CD4-positive, alpha-beta T cell treated with Interferon alpha-2 for 1 hour (primary cell): ENCODE measurements around the gene AP1B1.
"Not testable (repeated sequence)": the region's sequence is repeated elsewhere in the genome, so short reads cannot be mapped to it uniquely, and the experiment has no call there.

Source experiments
- DNase-seq, 2 donors: peaks; one replicate each; pipeline ENCODE4 v3.0.0-alpha.2; 2020 to 2022

The AP1B1 gene

GRCh38 chr22:29346659-29347058, 41.7 kb downstream of the AP1B1 start:
- no peak for DNase-seq

GRCh38 chr22:29345932-29346331, 42.4 kb downstream of the AP1B1 start:
- DNase-seq, result no peak

- DNase-seq, result not testable (repeated sequence)
Measured at GRCh38 chr22:29344889-29345288, 43.5 kb downstream of the AP1B1 start.

- no peak for DNase-seq
Measured at GRCh38 chr22:29344137-29344536, 44.2 kb downstream of the AP1B1 start.

- no peak for DNase-seq
Measured at GRCh38 chr22:29343313-29343805, 45.0 kb downstream of the AP1B1 start.

DNA sequence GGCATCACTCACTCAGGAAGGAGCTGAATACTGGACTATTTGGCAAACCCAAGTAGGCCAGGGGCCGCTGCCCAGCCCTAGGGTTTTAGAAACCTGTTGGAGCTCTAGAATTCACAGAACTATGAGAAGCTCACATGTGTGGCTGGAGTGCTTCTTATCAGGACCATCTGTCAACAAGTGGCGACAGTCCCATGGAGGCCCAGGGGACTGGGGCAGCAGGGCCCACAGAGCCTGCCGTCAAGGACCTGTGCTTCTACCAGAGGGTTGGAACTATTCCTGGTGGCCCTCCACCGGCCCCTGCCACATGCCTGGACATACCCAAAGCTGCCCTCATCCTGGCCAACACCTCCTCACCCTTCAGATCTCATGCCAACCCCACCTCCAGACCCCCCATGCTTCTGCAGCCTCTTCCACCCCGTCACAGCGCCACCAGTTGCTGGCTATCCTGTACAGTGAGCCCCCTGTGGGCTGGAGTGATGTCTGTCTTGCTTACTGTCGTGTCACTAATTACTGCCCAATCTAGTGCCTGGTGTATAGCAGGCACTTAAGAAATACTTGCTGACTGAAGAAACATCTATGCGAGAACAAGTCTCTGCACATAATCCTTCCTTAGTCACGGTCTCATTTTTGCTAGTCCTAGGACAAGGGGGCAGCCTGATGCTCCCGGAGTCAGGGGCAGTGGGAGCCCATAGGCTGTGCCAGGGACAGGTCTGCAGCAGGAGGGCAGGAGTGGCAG, 45.6 kb downstream of the AP1B1 start:
- DNase-seq, result no peak

DNA sequence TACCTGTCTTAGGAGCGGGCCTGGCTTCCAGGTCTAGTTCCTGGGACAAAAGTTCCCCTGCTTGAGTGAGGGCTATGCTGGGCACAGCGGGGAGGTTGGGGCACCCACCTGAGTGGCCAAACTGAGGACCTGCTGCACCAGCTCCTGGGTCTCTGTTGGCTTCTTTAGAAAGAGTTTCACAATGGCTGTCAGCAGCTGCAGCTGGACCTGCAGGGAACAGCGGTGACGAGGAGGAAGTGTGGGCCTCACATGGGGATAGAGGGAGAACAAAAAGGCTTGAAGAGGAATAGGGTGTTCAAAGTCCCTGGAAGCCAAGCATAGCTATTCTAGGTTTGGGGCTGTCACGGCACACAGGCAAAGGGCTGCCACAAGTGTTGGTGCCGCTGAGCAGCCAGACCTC, 46.2 kb downstream of the AP1B1 start:
- DNase-seq, result no peak

DNA sequence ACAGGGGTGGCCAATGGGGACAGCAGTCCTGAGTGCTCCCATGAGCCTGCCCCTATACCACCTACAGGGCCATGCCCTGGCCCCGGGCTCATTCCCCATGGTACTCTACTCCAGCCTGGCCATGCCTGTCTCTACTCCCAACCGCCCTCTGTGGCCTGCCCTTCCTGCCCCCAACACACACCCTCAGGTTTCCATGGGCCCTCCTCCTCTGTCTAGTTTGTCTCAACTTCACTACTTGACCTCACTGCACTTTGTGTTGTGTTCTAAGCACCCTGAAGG, 46.6 kb downstream of the AP1B1 start:
- no peak for DNase-seq

- DNase-seq, result no peak
Measured at GRCh38 chr22:29341056-29341848, 47.1 kb downstream of the AP1B1 start.

GRCh38 chr22:29340566-29340965, 47.8 kb downstream of the AP1B1 start:
- no peak for DNase-seq

- no peak for DNase-seq
Measured at GRCh38 chr22:29339381-29340235, 48.8 kb downstream of the AP1B1 start.

DNA sequence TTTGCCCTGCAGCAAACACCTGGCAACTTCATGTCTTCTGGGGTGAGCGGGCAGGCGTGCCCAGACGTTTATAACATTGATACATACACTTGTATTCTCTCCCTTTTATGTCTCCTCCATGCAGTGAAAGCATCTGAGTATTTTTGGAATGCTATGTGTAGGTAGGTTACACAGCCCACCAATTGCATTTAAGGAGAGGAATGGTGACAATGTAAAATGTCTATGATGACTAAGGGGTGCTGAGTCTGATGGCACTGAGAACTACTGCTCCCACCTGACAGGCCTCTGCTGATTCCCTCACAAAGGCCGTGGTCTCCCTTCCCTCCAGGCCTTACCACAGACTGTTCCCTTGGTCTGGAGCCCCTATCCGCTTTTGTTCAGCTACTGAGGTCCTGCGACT, 50.0 kb downstream of the AP1B1 start:
- DNase-seq, result no peak

- no peak for DNase-seq
Measured at GRCh38 chr22:29337631-29338284, 50.6 kb downstream of the AP1B1 start.

GRCh38 chr22:29336751-29337490, 51.4 kb downstream of the AP1B1 start:
- DNase-seq, result no peak

DNA sequence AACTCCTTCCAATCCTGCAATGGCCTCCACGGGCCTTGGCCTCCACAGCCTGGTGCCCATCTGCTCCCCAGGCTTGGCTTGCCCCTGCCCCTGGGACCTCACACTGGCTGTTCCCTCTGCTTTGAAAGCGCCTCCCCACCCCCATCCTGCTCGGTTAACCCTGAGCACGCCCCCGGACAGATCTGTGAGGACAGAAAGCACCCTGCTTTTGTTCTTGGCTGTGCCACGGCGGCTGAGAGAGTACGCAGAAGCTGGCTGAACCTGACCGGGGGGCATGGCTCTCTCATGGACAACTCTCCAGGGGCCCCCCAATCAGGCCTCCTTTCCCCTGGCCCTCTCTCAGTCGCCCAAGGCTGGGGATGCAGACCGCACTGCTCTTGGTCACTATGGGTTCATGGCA, 52.7 kb downstream of the AP1B1 start:
- no peak for DNase-seq

DNA sequence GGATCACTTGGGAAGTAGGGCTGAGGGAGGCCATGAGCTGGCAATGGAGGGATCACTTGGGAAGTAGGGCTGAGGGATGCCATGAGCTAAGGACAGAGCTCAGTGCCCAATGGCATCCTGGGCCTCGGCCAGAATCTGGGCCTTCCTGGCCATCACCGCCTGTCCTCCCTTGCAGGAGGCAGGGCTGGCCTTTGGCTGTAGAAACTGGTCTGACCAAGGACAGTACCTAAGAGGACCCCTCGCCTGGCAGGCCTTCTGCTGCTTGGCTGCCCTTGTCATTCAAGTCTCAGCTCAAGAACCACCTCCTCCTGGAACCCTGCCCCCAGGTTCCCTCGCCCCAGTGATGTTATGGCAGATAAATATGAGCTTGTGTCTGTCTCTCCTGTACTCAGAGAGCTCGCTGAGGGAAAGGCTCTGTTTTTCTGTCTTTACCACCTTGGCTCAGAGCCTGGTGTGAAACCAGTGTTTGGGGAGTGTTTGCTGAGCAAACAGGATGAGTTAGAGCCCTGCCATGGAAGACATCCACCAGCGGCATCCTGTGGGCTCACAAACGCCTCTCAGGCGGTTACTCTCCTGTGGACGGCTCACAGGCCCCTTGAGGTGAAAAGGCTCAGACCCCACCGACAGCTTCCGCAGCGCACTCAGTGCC, 53.5 kb downstream of the AP1B1 start:
- no peak for DNase-seq

GRCh38 chr22:29334148-29334547, 54.2 kb downstream of the AP1B1 start:
- DNase-seq, result no peak

DNA sequence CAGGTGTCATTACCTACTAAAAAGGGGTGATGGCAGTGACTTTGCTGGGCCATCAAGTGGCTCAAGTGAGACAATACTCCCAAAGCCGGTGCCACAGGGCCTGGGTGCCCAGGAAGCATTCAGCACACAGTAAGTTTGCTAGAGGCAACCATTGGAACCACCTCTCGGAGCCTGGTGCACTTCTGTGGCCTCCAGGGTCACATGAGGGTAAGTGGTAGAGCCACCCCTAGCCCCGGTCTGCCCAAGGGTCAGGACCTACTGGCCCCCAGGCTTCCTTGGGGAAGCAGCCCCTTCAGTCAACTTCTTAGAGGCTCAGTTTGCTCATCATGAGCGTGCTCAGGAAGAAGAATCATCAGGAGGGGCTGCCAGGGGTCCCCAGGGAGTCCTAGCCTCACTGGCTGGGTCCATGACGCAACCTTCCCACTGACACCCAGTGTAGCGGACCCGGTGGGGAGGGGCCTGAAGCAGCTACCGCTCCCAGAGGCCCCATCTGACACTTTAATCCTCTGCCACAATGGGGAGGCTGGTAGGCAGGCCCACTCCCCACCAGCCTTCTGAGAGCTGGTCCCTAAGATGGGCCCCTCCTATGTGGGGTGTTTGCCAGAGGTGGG, 55.4 kb downstream of the AP1B1 start:
- no peak for DNase-seq

DNA sequence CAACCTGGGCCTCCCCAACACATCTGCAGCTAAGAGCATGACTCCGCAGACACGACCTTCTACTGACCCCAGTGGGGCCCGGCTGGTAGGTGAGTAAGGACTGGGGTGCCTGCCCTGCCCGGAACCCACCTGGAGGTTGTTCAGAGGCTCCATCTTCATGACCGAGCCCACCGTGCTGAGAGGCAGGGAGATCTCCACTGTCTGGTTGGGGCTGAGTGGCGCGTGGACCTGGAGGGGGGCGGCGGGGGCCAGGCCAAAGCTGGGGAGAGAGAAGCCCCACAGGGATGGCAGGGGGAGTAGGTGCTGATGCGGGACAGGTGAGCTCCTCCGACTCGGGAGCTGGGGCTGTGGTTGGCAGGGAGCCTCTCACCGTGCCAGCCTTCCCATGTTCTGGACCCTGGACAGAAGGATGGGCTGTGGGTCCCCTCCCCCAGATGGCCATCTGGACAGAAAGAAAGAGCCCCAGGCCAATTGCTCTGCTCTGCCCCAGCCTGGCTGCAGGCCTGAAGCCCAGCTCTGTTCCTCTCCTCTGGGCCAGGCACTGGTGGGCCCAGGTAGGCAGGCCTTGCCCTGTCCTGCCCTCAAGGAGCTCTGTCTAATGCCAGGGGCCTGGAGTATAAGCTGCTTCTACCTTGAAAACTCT, 56.6 kb downstream of the AP1B1 start:
- no peak for DNase-seq

- DNase-seq, result no peak
Measured at GRCh38 chr22:29331213-29331612, 57.2 kb downstream of the AP1B1 start.

DNA sequence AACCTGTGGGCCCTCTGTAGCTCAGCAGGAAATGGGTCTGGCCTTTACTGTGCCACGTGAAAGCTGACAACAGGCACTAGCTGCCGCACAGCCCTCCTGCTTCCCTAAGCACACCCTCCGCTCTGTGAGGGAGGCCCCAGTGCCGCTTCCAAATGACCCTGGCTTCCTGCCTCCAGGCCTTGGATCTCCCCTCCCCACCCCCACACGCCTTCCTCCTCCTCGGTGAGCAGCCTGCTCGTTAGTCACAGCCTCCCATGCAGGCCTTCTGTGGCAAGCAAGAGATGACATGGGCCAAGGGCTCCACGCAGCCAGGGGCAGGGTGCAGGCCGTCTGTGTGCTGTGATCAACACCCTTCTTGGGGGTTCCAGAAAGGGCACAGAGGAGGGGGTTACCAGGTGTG, 57.6 kb downstream of the AP1B1 start:
- DNase-seq, result no peak
